ENCODE data around the gene LZTFL1.

The LZTFL1 gene, protein sequence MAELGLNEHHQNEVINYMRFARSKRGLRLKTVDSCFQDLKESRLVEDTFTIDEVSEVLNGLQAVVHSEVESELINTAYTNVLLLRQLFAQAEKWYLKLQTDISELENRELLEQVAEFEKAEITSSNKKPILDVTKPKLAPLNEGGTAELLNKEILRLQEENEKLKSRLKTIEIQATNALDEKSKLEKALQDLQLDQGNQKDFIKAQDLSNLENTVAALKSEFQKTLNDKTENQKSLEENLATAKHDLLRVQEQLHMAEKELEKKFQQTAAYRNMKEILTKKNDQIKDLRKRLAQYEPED

DNA sequence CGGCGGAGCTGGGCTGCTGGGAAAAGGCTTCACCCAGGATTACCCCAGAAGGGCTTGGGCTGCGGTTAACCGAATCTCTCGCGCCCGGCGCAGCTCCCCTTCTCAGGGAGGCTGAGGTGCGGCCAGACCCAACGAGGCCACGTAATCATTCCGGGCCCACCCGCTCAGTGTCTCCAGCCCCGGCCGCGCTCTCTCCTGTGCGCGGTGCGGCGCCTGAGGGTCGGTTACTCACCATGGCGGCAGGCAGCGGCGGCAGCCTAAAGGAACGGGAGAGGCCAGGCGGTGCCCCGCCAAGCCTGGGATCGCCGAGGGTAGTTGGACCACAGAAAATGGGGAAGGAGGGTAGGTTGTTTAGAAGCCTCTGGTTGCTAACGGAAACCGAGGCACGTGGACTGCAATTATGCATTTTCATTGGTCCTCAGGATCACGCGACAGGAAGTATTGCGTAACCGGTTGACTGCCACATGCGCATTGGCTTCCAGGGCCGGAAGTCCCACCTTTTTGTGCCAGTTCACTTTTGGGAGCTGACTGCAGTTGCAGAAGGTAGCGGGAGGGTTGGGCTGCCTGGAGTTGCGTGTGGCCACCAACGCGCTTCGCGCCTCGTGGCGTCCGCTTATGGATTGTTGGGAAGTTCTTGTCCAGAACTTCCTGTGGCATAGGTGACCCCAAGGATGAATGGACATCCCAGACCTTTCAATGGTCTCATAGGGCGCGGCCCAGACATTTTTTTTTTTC is at the start of gene LZTFL1:
TSS of gene LZTFL1 (minus strand) at position 363 of the 735 bp plus-strand sequence. CDS start at position 235, 128 bp downstream.
- DNase-seq (ENCODE audit: low spot score): no peak

DNA sequence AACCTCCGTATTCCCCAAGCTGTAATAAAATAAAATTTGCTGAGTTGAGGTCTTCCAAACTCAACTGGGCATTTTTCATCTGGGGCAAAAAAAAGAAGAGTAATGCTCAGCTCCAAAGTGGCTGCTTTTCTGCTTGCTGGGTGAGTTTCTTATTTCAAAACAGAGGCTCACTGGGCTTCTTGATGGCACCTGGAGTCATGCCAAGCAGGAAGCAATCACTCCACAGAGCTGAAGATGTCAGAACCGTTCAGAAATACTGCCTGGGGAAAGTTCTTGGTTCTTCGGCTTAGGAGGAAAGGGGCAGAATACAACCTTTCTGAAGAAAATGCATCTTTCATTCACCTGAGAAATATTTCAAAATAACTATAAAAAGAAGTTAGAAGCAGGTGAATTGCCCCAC is 48.5 kb upstream of the LZTFL1 start:
- DNase-seq (ENCODE audit: low spot score): peak; percentile 63

DNA sequence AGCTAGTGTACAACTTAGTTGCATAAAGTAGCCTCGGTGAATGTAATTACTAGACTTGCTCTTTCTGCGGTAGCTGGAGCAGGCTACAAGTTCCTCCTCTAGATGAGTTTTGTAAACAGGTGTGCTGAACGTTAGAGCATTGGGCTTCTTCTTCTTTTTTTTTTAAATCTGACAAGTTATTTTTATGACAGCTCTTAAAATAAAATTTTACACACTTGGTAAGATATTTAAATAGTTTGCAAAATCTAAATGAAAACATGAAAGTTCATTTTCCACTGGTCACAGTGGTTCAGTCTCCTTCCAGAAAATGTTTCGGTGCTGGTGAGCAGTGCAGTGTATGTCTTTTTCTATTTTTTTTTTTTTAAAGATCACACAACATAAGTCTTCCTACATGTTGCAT is 47.4 kb upstream of the LZTFL1 start:
- peak; percentile 57 for DNase-seq (ENCODE audit: low spot score)

DNA sequence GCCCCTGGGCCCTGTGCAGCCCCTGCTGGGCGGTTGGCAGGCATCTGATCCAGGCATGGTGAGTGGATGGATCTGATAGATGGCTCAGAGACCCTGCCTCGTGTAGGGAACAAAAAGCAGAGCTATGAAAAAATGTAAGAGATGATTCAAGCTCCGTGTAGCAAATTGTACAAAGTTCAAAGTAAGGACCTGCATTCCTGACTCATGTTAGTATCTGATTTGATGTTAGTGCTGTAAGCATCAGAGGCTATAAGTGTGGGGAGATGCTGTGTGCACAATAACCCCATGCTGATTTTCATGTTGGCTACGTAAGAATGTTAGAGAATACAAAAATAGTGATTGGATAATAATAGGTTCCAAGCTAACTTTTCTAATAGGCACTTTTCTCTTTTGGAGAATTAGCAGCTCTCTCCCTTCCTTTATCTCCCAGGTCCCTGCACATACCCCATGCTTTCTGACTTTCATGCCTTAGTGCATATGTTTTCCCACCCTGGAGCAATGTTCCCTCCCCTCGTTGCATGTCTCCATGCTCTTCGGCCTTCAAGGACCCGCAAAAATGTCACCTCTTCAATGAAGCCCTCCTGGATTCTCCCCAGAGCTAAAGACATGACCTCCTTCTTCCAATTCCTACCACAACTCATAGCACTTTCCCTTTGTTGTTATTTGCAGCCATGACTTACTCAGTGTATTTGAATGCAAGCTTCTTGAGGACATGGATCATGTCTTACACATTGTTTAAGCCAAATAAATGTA is 46.0 kb upstream of the LZTFL1 start:
- no peak for DNase-seq (ENCODE audit: low spot score)

DNA sequence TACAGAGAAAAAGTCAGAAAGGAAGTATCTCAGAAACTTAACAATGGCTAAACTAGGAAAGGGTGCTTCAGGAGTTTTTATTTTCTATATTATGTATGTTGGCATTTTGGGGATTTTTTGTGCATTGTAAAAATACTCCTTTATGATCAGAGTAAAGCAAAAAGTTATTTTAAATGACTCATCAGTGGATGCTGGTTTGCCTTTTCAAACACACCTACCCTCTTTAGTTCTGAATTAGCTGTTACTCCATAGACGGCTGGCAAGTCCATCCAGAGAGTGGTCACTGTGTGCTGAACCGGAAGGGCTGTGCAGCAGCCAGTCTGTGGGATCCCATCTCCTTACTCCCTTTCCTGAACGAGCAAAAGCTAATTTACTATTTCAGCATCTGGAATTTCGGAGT is 45.4 kb upstream of the LZTFL1 start:
- no peak for DNase-seq (ENCODE audit: low spot score)

DNA sequence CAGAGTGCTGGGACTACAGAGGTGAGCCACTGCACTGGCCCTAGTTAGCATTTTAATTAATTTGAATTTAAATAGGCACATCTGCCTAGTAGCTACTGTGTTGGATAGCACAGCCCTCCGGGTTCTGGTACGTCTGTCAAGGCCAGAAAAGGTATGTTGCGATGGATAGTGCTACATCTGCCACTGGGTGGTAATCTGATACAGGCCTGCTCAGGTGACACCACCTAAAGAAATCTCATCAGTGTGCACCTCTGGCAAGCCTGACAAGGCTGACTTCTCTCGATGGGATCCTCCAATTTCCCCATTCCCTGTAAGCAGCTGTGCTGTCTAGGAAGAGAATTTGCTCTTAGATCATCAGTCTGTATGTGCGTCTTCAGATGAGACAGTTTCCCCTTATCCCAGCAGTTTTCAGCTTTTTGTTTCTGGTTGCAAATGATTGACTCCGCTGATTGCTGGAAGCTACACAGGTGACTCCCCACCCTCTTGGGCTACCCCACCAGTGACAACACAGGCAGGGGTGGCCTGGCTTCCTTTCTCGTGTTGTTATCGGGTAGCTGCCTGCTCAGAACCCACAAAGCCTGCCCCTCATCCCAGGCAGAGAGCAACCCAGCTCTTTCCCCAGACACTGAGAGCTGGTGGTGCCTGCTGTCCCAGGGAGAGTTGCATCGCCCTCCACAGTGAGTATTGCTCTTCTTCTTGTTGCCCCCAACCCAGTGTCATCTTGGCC is 44.2 kb upstream of the LZTFL1 start, which contains the start of gene CCR9:
TSS of gene CCR9 (plus strand) at position 565 of the 727 bp plus-strand sequence. CDS start 8,391 bp downstream, outside the sequence.
- no peak for DNase-seq (ENCODE audit: low spot score)

DNA sequence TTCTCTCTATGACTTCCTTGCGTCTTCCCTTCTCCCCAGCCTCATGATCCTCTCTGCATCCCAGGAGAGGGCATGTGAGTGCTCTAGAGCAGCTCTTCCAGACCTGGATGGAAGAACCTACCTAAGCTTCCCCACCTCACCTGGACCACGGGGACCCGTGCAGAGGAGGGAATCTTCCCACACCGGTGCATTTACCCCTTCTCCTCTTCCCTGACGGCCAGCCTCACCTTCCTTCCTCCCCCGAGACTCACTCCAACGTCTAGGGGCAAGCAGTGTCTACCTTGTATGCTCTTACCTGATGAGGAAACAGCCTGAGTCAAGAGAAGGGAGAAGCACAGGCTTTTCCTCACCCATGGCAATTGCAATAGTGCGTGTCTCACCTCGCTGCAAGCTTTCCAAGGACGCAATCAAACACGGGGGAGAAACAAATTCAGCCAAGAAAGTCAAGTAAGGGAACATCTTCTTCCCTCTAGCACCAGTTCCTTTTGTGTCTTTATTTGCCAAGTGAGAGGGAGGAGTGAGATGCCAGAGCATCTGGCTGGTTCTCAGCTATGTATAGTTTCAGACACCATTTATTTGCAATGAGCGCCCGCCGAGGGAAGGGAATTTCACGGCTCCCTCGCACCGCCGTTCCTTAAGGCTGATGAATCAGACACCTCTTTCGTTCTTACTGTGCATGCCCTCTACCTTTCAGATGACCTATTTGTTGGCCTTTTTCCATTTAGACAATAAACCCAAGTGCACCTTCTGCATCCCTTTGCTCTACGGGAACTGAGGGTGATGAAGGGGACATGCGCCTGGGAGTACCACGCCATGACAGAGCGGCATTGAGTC is 42.7 kb upstream of the LZTFL1 start:
- DNase-seq (ENCODE audit: low spot score): no peak

DNA sequence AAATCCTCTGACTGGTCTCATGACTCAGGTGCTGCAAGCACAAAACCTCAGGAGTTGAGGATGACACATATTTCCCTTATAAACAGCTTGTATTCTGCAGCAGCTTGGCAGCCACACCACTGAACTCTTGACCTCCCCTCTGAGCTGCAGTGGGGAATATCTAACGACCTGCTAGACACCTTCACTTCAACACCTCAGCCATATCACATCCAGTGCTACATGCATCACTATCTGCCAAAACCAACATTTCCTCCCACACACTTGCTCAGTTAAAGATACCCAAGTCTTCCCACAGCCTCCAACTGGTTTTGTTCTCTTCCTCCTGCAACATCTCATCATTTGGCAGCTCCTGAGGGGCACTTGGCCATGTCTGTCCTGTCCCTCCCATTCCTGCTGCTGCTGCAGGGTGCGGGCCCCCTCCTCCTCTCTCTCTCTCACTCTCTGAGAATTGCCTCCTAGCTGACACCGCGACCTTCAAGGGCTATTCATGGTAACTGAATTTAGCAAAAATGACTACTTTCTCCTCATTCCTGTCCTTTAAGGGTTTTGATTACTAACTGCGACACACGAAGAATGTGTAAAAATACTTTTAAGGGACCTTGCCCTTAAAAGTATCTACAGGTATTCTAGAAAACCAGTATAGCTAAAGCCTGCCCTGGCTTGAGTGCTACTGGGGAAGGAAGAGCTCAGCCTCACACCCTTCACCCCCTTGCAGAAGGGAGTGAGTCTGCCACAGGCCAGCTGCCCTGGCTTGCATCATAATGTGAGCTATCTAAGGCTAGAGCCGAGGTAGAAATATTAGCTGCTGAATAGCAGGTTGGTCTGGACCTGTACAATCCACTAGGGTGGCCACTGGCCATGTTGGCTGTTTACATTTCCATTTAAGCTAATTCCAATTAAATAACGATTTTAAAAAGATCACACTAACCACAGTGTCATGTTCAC is 39.4 kb upstream of the LZTFL1 start:
- DNase-seq (ENCODE audit: low spot score): no peak

DNA sequence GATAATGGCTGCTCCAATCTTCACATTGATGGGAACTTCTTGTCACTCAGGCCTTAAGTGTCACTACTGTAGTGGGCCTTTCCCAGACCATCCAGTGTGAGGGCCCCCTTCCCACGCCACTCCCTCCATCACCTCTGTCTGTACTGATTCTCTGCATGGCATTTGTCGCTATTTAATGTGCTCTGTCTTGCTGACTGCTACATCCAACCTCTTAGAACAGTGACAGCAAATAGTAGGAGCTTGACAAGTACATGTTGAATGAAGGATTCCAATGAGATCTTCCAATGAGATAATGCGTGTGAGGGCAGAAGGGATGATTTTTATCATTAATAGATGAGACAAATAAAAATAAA is 38.8 kb upstream of the LZTFL1 start:
- no peak for DNase-seq (ENCODE audit: low spot score)

DNA sequence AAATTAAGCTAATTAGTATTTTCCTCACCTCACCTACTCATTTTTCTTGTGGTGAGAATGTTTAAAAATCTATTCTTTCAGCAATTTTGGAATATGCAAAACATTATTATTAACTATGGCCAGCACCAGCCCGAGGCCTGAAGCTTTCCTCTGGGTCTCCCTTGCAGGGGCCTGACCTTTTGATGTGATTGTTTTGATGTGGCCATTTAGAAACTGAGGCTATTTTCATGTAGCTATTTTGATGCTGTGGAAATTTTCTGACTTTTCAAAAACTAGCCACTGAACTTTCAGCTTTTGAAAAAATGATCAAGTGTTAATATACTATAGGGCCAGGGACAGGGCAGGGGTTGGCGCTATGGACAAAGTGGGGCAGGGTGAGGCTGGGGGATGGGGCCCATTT is 36.2 kb upstream of the LZTFL1 start:
- no peak for DNase-seq (ENCODE audit: low spot score)

DNA sequence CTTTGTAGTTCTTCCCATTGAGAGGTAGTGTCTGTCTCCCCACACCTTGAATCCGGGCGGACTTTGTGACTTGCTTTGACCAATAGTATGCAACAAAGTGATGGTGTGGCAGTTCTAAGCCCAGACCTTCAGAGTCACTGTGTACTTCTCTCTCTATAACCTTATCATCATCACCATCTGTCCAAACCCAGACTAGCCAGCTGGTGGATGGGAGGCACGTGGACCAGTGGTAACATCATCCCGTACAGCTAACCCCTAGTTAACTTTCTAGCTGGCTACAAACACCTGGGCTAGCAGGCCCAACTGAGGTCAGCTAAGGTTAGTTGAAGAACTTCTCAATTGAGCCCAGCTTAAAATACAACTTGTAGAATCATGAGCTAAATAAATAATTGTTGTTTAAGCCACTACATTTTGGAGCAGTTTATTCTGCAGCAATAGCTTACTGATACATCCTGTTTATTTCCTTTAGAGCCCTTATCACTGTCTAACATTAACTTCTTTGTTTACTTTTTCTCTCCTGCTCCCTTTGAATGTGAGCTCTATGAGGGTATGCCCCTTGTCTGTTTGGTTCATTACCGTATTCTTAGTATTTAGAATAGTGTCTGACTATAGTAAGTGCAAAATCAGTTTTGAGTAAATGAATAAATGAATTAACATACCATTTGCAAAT is 32.9 kb upstream of the LZTFL1 start:
- no peak for DNase-seq (ENCODE audit: low spot score)

DNA sequence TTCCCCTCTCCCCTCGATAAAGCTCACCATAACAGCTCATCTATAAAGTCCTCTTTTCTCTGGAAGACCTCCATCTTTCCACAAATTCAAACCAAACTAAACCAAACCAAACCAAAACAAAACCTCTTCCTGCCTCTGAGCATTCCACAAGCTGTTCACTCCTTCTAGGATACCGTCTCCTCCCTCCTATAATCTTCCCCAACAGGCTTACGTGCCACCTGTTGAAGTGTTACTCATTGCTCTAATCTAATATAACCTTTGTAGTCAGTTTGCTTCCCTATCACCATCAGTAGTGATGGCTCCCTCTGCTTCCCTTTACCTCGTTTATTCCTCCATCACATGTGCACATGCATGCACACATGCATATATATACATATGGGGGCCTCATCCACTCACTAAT is 31.7 kb upstream of the LZTFL1 start:
- no peak for DNase-seq (ENCODE audit: low spot score)

DNA sequence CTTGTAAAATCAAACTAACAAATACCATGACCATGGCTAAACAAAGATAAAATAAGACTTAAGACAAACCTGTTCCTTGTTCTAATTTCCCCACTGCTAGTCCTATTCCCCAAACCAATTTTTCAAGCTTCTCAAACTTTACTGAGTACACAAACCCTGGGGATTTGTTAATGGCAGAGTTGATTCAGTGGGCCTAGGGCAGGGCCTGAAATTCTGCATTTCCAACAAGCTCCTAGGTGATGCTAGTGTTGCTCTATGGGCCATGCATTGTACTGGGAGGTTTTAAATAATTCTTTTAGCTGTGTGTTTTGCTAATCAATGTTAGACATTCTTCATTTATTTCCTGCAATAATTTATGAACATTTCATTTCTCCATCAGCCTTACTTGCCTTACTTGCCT is 31.1 kb upstream of the LZTFL1 start:
- no peak for DNase-seq (ENCODE audit: low spot score)

DNA sequence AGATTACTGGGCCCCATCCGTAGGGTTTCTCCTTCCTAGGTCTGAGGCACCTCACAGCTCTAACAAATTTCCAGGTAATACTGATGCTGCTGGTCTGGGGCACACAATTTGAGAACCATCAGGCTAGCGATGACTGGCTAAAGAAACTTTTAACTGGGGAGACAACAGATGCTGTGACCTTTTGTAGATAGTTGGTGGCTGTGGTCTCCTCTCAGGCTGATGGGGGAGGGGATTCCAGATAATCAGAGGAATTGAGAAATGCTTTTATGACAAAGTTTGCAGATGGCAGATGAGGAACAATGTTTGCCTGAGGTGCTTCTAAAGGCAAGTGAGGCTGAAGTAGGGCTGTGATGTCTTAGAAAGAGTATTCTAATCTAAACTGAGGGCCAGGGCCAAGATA is 30.6 kb upstream of the LZTFL1 start:
- no peak for DNase-seq (ENCODE audit: low spot score)

DNA sequence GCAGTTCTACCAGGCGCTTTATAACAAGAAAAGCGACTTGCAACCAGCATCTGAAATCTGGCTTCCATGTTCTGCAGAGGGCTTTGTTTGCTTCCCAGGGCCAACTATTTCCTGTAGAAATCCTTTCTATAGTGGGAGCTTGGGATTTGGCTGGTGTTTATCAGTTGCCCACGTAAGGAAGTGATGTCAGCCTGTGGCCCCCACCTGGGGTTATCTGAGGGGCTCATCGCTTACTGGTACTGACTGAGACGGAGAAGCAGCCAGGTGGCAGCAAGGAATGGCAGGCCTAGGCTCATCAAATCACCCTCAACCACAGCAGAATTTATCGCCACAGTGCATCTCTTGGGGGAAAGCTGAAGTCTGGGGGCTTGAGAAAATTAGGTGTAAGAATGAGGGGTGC is 29.9 kb upstream of the LZTFL1 start:
- no peak for DNase-seq (ENCODE audit: low spot score)

DNA sequence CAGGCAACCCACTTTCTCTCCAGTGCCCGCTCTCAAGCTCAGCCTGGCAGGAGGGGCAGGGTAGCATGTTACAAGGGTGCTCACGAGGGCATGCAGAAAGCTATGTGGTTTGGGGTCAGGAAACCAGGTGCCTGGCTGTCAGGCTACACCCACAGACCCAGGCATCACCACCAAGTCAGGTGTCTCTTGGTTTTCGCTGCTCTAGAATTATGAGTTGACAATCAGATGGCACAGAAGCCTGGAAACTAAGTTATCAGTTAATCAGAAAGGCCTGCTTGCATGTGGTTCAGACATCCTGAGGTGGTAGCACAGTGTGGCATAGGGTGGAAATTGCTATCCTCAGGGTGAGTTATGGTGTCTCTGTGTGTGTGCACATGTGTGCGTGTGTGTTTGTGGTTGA is 28.2 kb upstream of the LZTFL1 start:
- DNase-seq (ENCODE audit: low spot score): no peak

DNA sequence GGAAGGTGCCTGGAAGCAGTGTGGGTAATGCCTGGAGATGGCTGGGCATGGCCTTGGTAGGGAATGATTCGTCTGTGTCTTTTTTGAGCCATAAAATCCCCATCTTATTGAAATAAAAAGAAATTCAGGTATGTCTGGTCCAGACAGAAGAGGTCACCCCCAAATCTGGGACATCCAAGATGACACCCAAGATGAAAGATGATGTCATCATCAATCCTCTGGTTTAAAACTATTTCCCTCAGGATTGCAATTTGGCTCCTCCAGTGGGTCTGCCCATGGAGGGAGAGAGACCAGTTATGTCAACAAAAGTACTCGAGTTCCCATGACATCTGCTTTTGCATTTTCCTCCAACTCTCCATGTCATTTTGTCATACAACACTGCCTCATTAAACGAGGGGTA is 27.7 kb upstream of the LZTFL1 start:
- DNase-seq (ENCODE audit: low spot score): no peak

DNA sequence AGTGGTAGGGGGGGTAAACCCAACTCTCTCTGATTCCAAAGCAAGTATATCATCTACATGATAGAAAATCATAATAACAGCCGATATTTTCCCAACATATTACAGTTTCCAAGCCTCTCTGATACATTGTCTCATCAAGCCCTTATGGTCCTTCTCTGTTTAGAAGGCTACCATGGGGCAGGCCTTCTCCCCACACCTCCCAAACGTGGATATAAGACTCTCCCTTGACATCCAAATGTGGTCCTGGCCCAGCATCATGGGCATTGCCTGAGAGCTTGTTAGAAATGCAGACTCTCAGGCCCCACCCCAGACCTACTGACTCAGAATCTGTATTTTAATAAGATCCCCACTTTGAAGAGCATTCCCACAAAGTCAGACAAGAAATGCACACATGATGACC is 26.7 kb upstream of the LZTFL1 start:
- no peak for DNase-seq (ENCODE audit: low spot score)

DNA sequence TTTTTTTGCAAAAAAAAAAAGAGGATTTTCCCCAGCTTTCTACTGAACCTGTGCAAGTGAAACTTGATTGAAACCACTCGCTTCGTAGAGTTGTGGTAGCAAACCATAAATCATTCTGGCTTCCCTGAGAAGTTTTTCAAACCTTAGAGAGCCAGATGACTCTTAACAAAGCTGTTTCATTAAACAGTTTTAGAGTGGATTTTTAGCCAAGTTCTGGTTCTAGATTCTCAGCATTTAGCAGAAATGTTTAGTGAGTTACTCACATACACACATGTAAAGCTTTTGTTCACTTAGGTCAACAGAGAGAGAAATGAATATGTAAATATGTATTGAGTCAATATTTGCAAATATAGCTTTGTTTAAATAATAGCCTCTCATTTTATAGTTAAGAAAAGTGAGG is 26.3 kb upstream of the LZTFL1 start:
- no peak for DNase-seq (ENCODE audit: low spot score)

DNA sequence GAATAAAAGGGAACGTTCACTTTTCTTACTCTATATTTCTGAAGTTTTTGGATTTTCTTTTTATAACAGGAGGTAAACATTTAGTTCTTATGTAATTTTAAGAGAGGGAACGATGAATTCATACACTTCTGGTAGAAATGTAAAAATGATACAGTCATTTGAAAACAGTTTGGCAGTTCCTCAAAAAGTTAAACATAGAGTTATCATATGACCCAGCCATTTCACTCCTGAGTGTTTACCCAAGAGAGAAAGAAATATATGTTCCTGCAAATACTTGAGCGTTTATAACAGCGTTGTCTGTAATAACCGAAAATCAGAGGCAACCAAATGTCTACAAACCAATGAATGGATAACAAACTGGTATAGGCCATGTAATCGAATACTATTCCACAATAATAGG is 23.6 kb upstream of the LZTFL1 start:
- DNase-seq (ENCODE audit: low spot score): no peak
